IPS-20b (cell line): ENCODE results near the gene RNF26.
A peak's percentile ranks its signal among the peaks of the same experiment; 100 is the strongest.

Experiments used
- H3K27ac ChIP-seq: one replicate; pipeline ENCODE4 v1.5.1; 2013; ENCODE audit warnings: low read length
- H3K27me3 ChIP-seq: 2 replicates; pipeline ENCODE4 v1.6.1; 2013; ENCODE audit warnings: mild to moderate bottlenecking, low read length, inconsistent platforms; ENCODE audit not compliant: insufficient read depth
- H3K36me3 ChIP-seq: 2 replicates; pipeline ENCODE4 v1.6.1; 2013; ENCODE audit warnings: low read depth, mild to moderate bottlenecking, inconsistent platforms, low read length, moderate library complexity; ENCODE audit not compliant: insufficient read depth
- H3K4me1 ChIP-seq: 2 replicates; pipeline ENCODE4 v1.6.1; 2013; ENCODE audit warnings: mild to moderate bottlenecking, control low read depth, inconsistent platforms, low read length, moderate library complexity; ENCODE audit not compliant: insufficient read depth
- H3K4me3 ChIP-seq: 2 replicates; pipeline ENCODE4 v1.5.1; 2013; ENCODE audit warnings: mild to moderate bottlenecking, low read length, inconsistent platforms
- H3K9ac ChIP-seq: 2 replicates; pipeline ENCODE4 v1.6.1; 2013; ENCODE audit warnings: low read depth, mild to moderate bottlenecking, inconsistent platforms, low read length, moderate library complexity
- H3K9me3 ChIP-seq: 2 replicates; pipeline ENCODE4 v1.6.1; 2013; ENCODE audit warnings: mild to moderate bottlenecking, low read depth, low read length, inconsistent platforms; ENCODE audit not compliant: insufficient read depth

The RNF26 gene

DNA sequence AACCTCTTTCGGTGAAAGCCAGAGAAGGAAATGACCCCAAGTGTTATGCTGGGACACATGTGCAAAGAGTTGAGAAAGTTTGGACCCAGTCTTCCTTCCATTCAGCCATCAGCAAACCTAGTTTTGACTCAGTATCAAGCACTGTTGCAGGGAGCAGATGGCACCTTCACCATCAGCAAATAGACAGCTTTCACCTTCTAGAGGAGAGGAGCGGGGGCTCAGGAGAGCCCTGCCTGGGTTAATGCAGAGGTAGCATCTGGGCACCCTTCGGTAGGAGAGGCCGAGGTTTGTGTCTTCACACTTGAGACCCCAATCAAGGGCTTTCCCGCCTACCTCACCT lies 28.4 kb downstream of the RNF26 start:
- Histone ChIP-seq H3K4me3 (no peak overlapping the region), H3K27me3 (peaks cover 54% of the 10 kb centered on the region), H3K36me3 (peaks cover 15% of the 10 kb centered on the region; the same call in 1 of the 2 replicates), H3K9me3 (no peaks in the 10 kb centered on the region), H3K27ac (no peak overlapping the region), H3K9ac (no peak overlapping the region), H3K4me1 (peaks cover 16% of the 10 kb centered on the region)

DNA sequence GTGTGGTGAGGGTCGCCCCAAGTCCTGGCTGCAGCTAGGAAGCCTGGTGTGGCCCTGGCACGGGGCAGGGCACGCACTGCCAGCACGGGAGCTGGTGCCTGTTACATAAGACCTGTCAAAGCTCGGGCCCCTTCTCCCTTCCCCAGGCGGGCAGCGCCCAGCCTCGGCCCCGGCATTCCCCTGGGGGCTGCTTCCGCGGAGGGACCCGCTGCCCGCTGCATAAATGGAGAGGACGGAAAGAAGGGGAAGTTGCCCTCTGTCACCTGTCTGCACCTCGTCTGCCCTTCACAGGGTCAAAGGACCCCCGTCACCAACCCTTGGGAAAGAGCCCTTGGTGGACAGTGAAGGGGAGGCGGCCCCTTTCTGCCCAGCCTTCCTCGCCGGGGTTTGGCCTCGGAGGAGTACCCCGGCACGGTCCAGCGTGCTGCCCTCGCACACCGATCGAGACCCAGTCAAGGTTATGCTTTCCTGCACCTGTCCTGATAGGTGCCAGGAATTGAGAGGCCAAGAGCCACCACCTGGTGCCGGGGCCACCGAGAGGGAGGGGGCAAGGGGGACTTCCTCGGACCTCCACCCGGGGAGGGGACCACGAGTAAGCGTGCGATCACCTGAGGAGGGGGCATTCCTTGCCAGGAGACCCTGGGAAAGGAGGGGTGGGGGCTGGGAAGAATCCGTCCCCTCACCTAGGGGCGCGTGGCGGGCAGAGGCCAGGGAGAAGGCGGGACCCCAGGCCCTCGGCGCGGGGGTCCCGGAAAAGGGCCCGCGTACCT lies 28.9 kb downstream of the RNF26 start:
- H3K36me3 ChIP-seq: peaks cover 13% of the 10 kb centered on the region; the same call in 1 of the 2 replicates
- no peak overlapping the region for H3K9ac ChIP-seq
- H3K9me3 ChIP-seq: no peaks in the 10 kb centered on the region
- no peak overlapping the region for H3K27ac ChIP-seq
- peak overlapping the region; percentile 53; the same call in 1 of the 2 replicates for H3K4me3 ChIP-seq
- peaks cover 52% of the 10 kb centered on the region for H3K27me3 ChIP-seq
- peaks cover 19% of the 10 kb centered on the region for H3K4me1 ChIP-seq

DNA sequence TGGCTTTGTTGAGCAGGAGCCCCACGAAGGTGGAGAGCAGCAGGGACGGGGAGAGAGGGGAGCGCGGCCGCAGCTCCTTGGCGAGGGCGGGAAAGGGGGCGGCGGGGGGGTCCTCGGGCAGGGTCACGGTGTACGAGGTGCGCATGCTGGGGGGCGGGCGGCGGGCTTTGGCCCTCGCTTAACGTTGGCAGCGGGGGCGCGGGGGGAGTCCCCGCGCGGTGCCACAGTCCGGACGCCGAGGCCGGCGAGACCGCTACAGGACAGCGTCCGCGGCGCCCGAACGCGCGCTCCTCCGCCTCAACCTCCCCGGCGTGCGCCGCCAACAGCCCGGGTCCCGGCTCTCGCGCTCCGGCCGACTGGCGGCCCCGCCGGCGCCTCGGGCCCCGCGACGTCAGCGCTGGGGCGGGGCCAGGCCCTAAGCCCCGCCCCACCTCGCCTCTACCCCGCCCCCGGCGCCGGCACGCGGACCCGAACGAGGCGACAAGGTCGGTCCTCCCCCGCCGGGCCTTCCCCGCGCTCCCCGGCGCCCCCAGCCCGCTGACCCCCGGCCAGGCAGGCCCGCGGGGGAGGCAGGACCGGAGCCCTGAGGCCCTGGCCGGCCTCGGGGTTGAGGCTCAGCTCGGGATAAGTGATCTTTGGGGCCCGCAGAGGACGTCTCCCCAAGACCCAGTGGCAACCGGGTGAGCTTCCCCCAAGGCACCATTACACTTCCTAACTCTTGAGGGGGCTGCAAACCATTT lies 29.7 kb downstream of the RNF26 start:
- H3K27me3 ChIP-seq: peaks cover 52% of the 10 kb centered on the region
- no peaks in the 10 kb centered on the region for H3K9me3 ChIP-seq
- peak overlapping the region; percentile 53; the same call in 1 of the 2 replicates for H3K4me3 ChIP-seq
- peaks cover 23% of the 10 kb centered on the region for H3K4me1 ChIP-seq
- no peak overlapping the region for H3K27ac ChIP-seq
- no peak overlapping the region for H3K9ac ChIP-seq
- peaks cover 6% of the 10 kb centered on the region; the same call in 1 of the 2 replicates for H3K36me3 ChIP-seq

DNA sequence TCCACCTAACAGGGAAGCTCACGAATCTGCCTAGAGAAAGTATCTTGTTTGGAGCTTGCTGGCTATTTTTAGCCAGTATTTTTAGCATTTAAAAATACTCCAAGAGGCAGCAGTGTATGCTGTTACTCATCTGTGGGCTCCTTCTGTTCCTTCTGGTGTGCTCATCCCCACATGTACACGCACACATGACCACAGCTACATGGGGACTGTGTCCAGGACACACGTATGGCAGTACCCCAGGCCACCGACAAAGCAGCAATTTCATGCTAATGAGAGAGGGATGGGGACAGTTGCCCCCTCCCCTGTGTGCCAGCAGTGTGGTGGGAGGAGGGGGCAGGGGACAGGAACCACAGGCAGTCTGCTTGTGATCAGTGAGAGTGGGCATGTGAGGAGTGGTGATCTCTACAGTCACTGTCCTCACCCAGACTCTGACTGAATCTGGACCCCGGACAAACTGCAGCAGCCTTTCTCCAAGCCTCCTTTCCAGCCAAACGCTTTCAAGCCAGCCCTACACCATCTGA lies 30.8 kb downstream of the RNF26 start:
- H3K4me3 ChIP-seq: no peak overlapping the region
- no peaks in the 10 kb centered on the region for H3K36me3 ChIP-seq
- peaks cover 23% of the 10 kb centered on the region for H3K4me1 ChIP-seq
- H3K9me3 ChIP-seq: no peaks in the 10 kb centered on the region
- no peak overlapping the region for H3K9ac ChIP-seq
- H3K27me3 ChIP-seq: peaks cover 52% of the 10 kb centered on the region
- H3K27ac ChIP-seq: no peak overlapping the region

DNA sequence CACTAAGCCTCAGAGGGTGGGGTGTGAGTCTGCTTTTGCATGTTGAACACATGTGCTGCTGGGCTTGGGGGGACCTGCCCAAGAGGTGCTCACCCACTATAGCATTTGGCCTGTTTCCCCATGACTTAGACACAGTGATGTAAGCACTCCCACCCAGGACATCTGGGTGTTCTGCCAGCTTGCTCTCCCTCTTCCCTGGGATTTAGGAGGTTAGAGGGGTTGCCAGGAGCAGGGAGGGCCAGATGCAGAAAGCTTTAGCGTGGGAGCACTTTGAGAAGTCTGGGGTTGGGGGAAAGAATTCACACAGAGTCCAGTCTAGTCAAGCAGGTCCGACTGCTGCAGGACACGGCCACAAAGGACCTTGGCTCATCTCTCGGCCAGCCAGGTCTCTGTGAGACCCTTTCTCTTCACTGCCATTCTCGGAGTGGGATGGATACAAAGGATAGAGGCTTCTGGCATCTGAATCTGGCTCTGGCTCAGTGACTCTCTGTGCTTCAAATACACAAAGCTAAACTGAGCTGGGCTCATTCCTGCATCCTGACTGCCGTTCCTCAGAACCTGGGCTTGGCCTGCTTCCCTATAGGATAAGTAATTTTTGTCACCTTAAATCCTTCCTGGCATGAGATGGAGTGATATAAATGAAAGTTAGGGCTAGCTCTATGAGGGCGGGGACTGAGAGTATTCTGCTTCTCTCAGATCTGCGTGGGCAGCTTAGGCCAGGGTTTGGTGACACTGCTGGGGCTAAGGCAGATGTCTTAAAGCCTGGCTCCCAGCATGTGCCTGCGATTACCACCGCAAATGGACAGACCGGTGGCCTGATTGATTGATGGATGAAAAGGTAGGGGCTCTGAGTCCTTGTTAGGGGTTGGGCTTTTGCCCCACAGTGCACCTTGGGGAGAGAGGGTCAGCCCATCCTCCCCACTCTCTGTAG lies 32.6 kb downstream of the RNF26 start:
- no peaks in the 10 kb centered on the region for H3K36me3 ChIP-seq
- no peak overlapping the region for H3K27ac ChIP-seq
- peaks cover 13% of the 10 kb centered on the region for H3K4me1 ChIP-seq
- peaks cover 47% of the 10 kb centered on the region for H3K27me3 ChIP-seq
- H3K9ac ChIP-seq: no peak overlapping the region
- no peak overlapping the region for H3K4me3 ChIP-seq
- no peaks in the 10 kb centered on the region for H3K9me3 ChIP-seq

DNA sequence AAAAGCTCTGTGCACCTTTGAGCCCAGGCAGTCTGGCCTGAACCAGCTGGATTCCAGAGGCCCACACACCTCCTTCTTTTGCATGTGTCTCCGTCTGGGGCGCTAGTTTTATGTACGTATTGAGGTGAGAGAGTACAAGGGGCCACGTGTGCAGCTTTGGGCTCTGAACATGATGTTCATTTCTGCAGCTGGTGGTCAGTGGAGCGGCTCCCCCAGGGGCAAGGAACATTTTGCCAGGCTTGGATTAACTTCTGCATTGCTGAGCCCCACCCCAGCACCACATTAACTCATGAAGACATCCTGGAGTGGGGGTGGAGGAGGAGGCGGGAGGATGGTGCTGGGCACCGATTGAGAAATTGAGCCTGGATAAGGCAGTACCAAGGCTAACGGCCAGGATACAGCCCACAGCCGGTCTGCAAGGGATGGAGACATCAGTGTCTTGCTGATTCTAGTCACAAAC lies 33.4 kb downstream of the RNF26 start:
- H3K4me3 ChIP-seq: no peak overlapping the region
- H3K9ac ChIP-seq: no peak overlapping the region
- H3K9me3 ChIP-seq: no peaks in the 10 kb centered on the region
- no peak overlapping the region for H3K27ac ChIP-seq
- H3K36me3 ChIP-seq: no peaks in the 10 kb centered on the region
- peaks cover 11% of the 10 kb centered on the region for H3K4me1 ChIP-seq
- peaks cover 40% of the 10 kb centered on the region for H3K27me3 ChIP-seq

DNA sequence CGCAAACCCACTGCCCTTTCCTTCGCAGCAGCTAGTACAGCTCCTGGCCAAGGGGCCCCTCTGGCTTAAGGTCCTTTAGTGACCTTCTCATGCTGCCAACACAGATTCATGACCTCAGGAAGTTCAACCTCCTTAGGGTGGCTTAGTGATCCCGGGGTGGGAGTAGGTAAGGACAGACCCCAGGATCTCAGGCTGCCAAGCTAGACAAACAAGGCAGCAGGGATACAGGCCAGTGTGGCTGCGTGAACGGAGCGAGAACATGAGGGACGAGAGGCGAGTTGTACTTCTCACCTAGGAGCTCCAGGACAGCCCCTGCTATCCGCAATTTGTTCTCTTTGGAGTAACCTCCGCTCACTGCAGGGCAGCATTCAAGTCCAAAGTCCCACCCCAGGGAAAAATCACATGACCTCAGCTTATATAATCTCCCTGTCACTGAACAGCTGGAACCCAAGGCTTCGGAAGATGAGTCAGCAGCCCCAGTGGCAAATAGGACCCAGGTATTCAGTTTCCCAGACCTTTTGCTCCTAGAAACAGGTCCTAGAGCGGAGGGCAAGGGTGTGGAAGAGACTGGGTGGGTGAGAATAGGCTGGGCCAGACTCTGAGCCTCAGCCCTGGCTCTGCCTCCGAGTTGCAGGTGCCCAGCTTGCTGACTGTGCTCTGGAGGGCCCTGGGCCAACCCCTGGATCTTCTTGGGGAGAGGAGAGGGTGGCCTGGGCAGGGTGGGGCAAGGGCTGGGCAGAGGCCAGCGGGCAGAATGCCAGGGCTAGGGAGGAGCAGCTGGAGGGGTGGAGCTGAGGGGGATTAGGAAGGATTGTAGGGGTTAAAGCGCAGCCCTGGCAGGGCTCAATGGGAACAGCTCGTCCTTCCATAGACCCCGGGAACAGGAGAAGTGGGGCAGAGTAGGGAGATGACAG lies 34.1 kb downstream of the RNF26 start:
- Histone ChIP-seq H3K9me3 (no peaks in the 10 kb centered on the region), H3K27ac (no peak overlapping the region), H3K36me3 (no peaks in the 10 kb centered on the region), H3K4me3 (no peak overlapping the region), H3K4me1 (peaks cover 11% of the 10 kb centered on the region), H3K27me3 (peaks cover 33% of the 10 kb centered on the region), H3K9ac (no peak overlapping the region)

DNA sequence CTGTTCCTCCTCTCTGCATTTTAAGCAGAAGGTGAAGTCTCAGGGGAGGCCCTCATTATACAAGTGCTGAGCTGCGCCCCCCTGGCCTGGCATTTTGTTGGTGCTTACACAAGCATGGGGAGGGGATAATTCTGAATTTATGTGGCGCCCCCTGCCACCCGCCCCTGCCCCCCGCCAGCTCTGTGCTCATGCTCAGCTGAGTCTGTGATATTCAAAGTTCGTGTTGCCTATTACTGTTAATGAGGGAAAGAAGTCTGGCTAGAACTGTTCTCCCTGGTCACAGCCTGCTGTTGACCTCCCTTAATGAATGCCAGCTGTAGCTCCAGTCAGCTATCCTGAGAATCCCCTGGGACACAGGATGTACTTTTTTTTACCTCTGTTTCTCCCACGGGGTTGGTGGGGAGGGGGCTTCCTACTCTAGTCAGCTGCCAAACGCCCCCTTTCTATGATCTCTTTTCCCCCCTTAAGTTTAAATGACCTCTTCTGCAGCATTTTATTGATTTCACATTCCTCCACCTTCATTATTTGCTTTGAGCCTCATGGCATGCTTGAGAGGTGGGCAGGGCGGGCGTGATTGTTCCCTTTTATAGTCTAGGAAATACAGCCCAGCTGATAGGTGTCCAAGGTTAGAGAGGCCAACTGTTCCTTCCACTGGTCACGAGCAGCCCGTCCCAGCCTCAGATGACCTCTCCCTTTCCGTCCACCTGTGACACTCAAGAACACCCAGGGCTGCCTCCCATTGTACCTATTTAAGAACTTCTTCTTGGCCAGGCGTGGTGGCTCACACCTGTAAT lies 35.0 kb downstream of the RNF26 start:
- no peak overlapping the region for H3K4me3 ChIP-seq
- peaks cover 12% of the 10 kb centered on the region for H3K4me1 ChIP-seq
- H3K36me3 ChIP-seq: no peaks in the 10 kb centered on the region
- peaks cover 25% of the 10 kb centered on the region for H3K27me3 ChIP-seq
- no peaks in the 10 kb centered on the region for H3K9me3 ChIP-seq
- no peak overlapping the region for H3K9ac ChIP-seq
- no peak overlapping the region for H3K27ac ChIP-seq

DNA sequence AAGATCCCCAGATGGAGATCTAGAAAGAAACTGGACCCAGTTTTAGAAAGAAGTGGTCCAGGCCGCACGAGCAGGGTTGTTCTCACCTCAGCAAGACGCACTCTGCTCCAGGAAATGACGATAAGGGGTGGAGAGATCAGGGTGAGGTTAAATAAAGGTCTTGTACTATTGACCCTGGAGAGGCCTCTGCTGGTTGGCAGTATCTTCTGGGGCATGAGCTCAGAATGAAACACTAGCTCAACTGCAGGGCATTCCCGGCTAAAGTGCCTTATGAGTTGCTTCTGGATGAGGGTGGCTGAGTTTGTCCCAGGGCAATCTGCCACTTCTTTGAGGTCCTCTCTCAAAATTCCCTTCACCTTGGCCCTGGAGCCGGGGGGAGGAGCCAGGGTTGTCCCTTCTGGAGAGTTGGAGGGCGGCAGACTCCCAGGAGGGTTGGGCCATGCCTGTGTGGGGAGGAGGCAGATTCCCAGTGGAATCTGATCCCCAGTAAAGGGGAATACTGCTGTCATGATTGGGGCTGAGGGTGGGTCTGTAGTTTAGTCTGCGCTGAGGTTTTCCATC lies 36.2 kb downstream of the RNF26 start:
- Histone ChIP-seq H3K9me3 (no peaks in the 10 kb centered on the region), H3K27ac (no peak overlapping the region), H3K9ac (no peak overlapping the region), H3K4me3 (no peak overlapping the region), H3K4me1 (peaks cover 19% of the 10 kb centered on the region; the same call in 1 of the 2 replicates), H3K27me3 (peaks cover 13% of the 10 kb centered on the region), H3K36me3 (no peaks in the 10 kb centered on the region)
